HEK293T (cell line): Measurements from ENCODE around the gene DNAH3.

Experiments
- CTCF ChIA-PET: fragments of 350-600 bp; formaldehyde crosslinking; extraction: SDS; loops from one replicate; lab custom pipeline; 2021; ENCODE audit warnings: antibody characterized with exemption, inconsistent platforms; lab: Yijun Ruan, JAX
- POLR2A ChIA-PET: fragments of 350-600 bp; formaldehyde crosslinking; extraction: SDS; loops from one replicate; lab custom pipeline; 2020; ENCODE audit warnings: antibody characterized with exemption, inconsistent platforms; lab: Yijun Ruan, JAX
- DNase-seq: peaks from one replicate; pipeline ENCODE4 v3.0.0; 2012; ENCODE audit warnings: mixed read lengths; ENCODE audit errors: extremely low spot score
- ARNT ChIP-seq: fragments of 450-650 bp; IDR thresholded peaks from 2 replicates; pipeline ENCODE4 v1.6.1; 2017; ENCODE audit warnings: mild to moderate bottlenecking
- BHLHE40 ChIP-seq: fragments of 450-650 bp; IDR thresholded peaks from 2 replicates; pipeline ENCODE4 v1.6.1; 2016; ENCODE audit warnings: mild to moderate bottlenecking, moderate library complexity, borderline replicate concordance
- CTBP1 ChIP-seq: fragments of 450-650 bp; IDR thresholded peaks from 2 replicates; pipeline ENCODE4 v1.6.1; 2016; ENCODE audit warnings: borderline replicate concordance
- ELF4 ChIP-seq: fragments of 450-650 bp; IDR thresholded peaks from 2 replicates; pipeline ENCODE4 v1.6.1; 2017; ENCODE audit warnings: antibody characterized with exemption
- FOXA1 ChIP-seq: fragments of 450-650 bp; IDR thresholded peaks from 2 replicates; pipeline ENCODE4 v1.6.1; 2016; ENCODE audit warnings: mild to moderate bottlenecking
- FOXK2 ChIP-seq: fragments of 450-650 bp; IDR thresholded peaks from 2 replicates; pipeline ENCODE4 v1.6.1; 2016; ENCODE audit warnings: mild to moderate bottlenecking
- FOXM1 ChIP-seq: fragments of 450-650 bp; IDR thresholded peaks from 2 replicates; pipeline ENCODE4 v1.6.1; 2017; ENCODE audit warnings: mild to moderate bottlenecking, borderline replicate concordance
- HDGF ChIP-seq: fragments of 450-650 bp; IDR thresholded peaks from 2 replicates; pipeline ENCODE4 v1.6.1; 2017; ENCODE audit warnings: antibody characterized with exemption, borderline replicate concordance
- L3MBTL2 ChIP-seq: fragments of 450-650 bp; conservative IDR thresholded peaks from 2 replicates; pipeline ENCODE4 v1.6.1; 2016; ENCODE audit warnings: mild to moderate bottlenecking
- LEF1 ChIP-seq: fragments of 450-650 bp; IDR thresholded peaks from 2 replicates; pipeline ENCODE4 v1.6.1; 2017; ENCODE audit warnings: mild to moderate bottlenecking, borderline replicate concordance
- NFRKB ChIP-seq: fragments of 450-650 bp; IDR thresholded peaks from 2 replicates; pipeline ENCODE4 v1.6.1; 2016; ENCODE audit warnings: mild to moderate bottlenecking, moderate library complexity
- SP1 ChIP-seq: fragments of 450-650 bp; IDR thresholded peaks from 2 replicates; pipeline ENCODE4 v1.6.1; 2017
- SUZ12 ChIP-seq: fragments of 450-650 bp; IDR thresholded peaks from 2 replicates; pipeline ENCODE4 v1.6.1; 2016; ENCODE audit warnings: mild to moderate bottlenecking
- TARDBP ChIP-seq: fragments of 450-650 bp; IDR thresholded peaks from 2 replicates; pipeline ENCODE4 v1.6.1; 2016
- ZNF384 ChIP-seq: fragments of 450-650 bp; IDR thresholded peaks from 2 replicates; pipeline ENCODE4 v1.6.1; 2016
- TF ChIP-seq, protein P1 (sequence below): fragments of 450-650 bp; IDR thresholded peaks from 2 replicates; pipeline ENCODE4 v1.6.1; 2016

DNAH3 gene

DNA sequence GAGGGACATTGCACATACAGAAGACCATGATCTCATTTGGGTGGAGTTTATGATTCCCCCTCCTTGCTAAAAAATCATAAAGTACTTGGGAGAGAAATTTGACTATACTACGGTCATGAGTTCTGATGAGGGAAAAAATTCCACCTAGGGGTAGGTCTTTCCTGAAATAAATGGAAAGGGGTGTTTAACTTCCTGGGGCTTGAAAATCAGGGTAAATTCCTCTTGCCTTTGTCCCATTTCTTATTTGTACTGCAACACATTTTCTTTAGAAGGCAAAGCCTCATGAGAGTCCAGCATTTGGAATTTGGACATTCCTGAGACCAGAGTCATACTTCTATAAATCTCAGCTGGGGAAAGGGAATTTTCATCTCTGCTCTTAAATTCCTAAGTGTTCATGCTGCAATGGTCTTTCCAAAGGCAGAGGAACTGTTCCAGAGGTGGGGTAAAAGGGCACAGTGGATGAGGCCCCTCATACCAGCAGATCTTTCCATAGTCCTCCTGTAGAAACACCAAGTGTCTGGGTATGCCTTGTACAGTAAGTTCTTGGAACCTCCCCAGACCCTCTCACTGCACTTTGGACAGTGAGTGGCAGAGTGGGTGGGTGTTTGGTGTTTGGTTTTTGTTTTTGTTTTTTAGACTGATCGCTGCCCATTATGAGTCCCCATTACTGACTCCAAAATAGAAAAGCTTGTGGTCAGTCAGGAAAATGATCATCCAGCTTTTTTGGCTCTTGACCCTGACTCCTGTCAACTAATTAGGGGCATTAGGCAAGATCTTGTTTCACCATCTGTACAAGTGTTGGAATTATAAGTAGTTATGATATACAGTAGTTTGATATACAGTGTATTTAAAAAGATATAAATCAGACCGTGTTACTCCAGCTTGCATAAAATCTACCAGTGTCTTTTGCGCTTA is 244.0 kb downstream of the DNAH3 start:
- ChIA-PET CTCF (no interaction called here), POLR2A (no interaction called here)
- DNase-seq = no peak
- TF ChIP-seq ZNF384 (no peak), BHLHE40 (no peak), FOXA1 (no peak), ARNT (no peak), SP1 (no peak), FOXM1 (no peak), HDGF (no peak), L3MBTL2 (no peak), LEF1 (no peak), FOXK2 (no peak), ELF4 (no peak)

DNA sequence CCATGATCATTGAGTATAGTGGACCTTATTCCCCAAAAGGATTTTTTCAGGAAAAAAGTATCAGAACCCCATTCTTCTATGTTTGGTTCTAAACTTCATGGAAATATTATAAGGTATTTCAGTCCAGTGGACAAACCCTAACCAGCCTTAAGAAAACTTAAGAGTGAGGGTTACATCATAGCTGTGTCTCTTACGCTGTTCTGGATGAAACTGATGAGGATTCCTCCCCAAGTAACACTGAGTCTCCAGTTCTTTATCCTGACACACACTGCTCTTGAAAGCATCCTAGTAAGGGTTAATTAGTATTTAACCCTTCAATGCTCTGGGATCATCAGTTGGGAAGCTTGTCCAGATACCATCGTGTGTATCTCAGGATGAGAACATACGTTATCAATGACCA is 245.1 kb downstream of the DNAH3 start:
- DNase-seq = no peak
- CTCF ChIA-PET = no interaction called here
- TF ChIP-seq BHLHE40 (no peak), HDGF (no peak), L3MBTL2 (no peak), FOXM1 (no peak), ELF4 (no peak), LEF1 (no peak)
- TF ChIP-seq, protein P1, sequence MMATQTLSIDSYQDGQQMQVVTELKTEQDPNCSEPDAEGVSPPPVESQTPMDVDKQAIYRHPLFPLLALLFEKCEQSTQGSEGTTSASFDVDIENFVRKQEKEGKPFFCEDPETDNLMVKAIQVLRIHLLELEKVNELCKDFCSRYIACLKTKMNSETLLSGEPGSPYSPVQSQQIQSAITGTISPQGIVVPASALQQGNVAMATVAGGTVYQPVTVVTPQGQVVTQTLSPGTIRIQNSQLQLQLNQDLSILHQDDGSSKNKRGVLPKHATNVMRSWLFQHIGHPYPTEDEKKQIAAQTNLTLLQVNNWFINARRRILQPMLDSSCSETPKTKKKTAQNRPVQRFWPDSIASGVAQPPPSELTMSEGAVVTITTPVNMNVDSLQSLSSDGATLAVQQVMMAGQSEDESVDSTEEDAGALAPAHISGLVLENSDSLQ = no peak
- POLR2A ChIA-PET = no interaction called here

GRCh38 chr16:20904507-20905081 is 246.1 kb downstream of the DNAH3 start:
- no peak for DNase-seq
- ChIA-PET POLR2A (interaction anchor here (1.0 kb wide), 1 partner anchor 9 kb away, joined by 4 read pairs; no protein-coding TSS in a partner anchor), CTCF (no interaction called here)
- TF ChIP-seq FOXM1 (no peak), FOXA1 (no peak), SP1 (no peak), ZNF384 (no peak), NFRKB (no peak), ELF4 (no peak), FOXK2 (no peak), LEF1 (no peak), CTBP1 (no peak), L3MBTL2 (no peak), BHLHE40 (no peak), ARNT (no peak), SUZ12 (no peak), TARDBP (no peak), HDGF (no peak)
- TF ChIP-seq, protein P1 = no peak

DNA sequence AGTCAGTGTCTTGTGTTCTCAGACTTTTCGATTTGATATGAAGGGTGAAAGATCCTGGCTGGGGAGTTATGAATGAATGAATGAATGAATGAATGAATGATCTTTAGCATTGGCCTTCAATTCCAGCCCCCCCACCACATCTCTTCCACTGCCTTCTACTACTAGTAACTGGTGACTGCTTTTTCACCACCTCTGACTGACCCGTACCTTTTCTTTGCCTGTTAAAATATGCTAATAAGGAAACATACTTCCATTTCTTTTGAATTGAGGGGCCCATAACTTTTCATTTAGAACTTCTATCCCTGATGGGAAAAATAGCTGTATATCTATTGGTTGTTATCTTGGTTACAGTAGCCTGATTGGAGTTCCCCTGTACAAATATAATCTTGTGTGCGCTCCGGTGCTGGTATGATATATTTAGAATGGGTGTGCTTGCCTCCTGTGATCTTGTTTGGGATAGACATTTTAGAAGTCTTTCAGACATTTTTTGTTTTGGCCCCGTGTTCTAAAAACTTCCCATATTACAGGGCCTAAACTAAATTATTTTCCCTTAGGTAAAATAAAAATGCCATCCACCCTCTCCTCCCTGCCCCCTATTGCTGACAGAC is 246.6 kb downstream of the DNAH3 start:
- ChIA-PET CTCF (no interaction called here), POLR2A (interaction anchor here (1.0 kb wide), 1 partner anchor 9 kb away, joined by 4 read pairs; no protein-coding TSS in a partner anchor)
- TF ChIP-seq ZNF384 (no peak), L3MBTL2 (no peak), HDGF (no peak), SUZ12 (no peak), ARNT (no peak), FOXA1 (no peak), ELF4 (no peak), FOXK2 (no peak), BHLHE40 (no peak)
- DNase-seq = no peak

GRCh38 chr16:20903116-20903898 is 247.3 kb downstream of the DNAH3 start:
- TF ChIP-seq, protein P1 = no peak
- TF ChIP-seq BHLHE40 = no peak
- no peak for TF ChIP-seq ARNT
- no peak for TF ChIP-seq FOXM1
- CTCF ChIA-PET = no interaction called here
- POLR2A ChIA-PET = interaction anchor here (1.4 kb wide), 1 partner anchor 97 kb away, joined by 4 read pairs; the partner anchor contains the start of genes ERI2 and REXO5
- DNase-seq = no peak
